ENCODE data around the gene DDX28. TPM values are rescaled to one million over a fixed set of nuclear protein-coding genes. Genes with fewer than 3 reads are reported as not detected.

Gene DDX28
- total and polyA plus RNA-seq, 2 donors from 2014 or later: 10.6 to 13.1 TPM

DNA sequence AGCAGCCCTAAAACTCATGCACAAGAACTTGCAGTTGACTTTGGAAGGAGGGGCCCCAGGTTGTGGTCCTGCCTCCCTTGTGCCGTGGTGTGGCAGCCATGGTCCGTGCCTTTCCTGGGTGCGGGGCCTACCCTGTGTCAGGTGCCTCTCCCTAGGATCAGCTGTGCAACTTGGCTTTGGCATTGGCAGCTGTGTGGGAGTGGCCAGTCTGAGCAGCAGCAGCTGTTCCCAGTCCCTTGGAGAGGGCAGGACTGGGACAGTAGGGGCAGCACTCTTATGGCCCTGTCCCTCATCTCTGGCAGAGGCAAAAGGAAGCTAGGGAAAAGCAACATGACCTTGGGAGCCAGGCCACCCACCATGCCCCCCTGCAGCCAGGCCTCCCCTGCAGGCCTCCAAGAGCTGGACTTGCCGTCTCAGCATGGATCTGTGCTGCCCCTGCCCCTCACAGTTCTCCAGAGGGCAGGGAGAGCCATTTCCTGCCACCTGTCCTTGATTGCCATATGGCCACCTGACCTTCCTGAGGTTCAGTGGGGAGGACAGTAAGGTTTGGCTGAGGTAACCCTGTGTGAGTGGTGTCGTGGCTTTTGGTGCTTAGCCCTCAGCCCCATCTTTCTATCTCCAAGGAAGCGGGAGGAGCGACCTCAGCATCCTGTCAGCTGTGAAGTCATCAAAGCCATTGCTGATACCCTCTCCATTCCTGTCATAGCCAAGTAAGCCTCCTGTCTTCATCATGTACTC lies 46.6 kb upstream of the DDX28 start:
- Histone ChIP-seq H3K4me1 (ENCODE audit: control insufficient read depth in 2 of 3, insufficient read depth in 2 of 3, low read depth in 1 of 3, low read length in 3 of 3) (peaks cover 0 to 19% (median 14%) of the 10 kb centered on the region in 3 donors), H3K36me3 (ENCODE audit: control insufficient read depth in 2 of 3, insufficient read depth in 3 of 3, low read length in 3 of 3) (peaks cover 0 to 14% (median 10%) of the 10 kb centered on the region in 3 donors), H3K4me3 (ENCODE audit: low read length in 3 of 3) (no peak overlapping the region), H3K27me3 (ENCODE audit: control insufficient read depth, insufficient read depth, low read length) (no peaks in the 10 kb centered on the region), H3K9me3 (ENCODE audit: control insufficient read depth in 2 of 3, insufficient read depth in 1 of 3, low read length in 3 of 3) (no peaks in the 10 kb centered on the region), H3K9ac (ENCODE audit: low read length in 3 of 3) (no peak overlapping the region), H3K27ac (ENCODE audit: low read depth in 2 of 2, low read length in 2 of 2) (no peak overlapping the region)
- intact Hi-C loops (cut with DNase I): no loop called here
- TF ChIP-seq CTCF (IDR thresholded peaks at IDR 0.05; ENCODE audit: borderline replicate concordance, extremely low read depth, insufficient read depth): no peak
- no peak for FAIRE-seq
- DNase-seq: peak in 4 of 5 donors; percentile 47 to 84 (median 66)

GRCh38 chr16:68068926-68069325 lies 45.9 kb upstream of the DDX28 start:
- Histone ChIP-seq H3K27ac (ENCODE audit: low read depth in 2 of 2, low read length in 2 of 2) (no peak overlapping the region), H3K9me3 (ENCODE audit: control insufficient read depth in 2 of 3, insufficient read depth in 1 of 3, low read length in 3 of 3) (no peaks in the 10 kb centered on the region), H3K9ac (ENCODE audit: low read length in 3 of 3) (no peak overlapping the region), H3K4me1 (ENCODE audit: control insufficient read depth in 2 of 3, insufficient read depth in 2 of 3, low read depth in 1 of 3, low read length in 3 of 3) (peaks cover 0 to 18% (median 10%) of the 10 kb centered on the region in 3 donors), H3K27me3 (ENCODE audit: control insufficient read depth, insufficient read depth, low read length) (no peaks in the 10 kb centered on the region), H3K36me3 (ENCODE audit: control insufficient read depth in 2 of 3, insufficient read depth in 3 of 3, low read length in 3 of 3) (peaks cover 0 to 11% (median 8%) of the 10 kb centered on the region in 3 donors), H3K4me3 (ENCODE audit: low read length in 3 of 3) (no peak overlapping the region)
- TF ChIP-seq CTCF (IDR thresholded peaks at IDR 0.05; ENCODE audit: borderline replicate concordance, extremely low read depth, insufficient read depth): no peak
- no peak for FAIRE-seq
- DNase-seq: no peak
- intact Hi-C loops (cut with DNase I): no loop called here

DNA sequence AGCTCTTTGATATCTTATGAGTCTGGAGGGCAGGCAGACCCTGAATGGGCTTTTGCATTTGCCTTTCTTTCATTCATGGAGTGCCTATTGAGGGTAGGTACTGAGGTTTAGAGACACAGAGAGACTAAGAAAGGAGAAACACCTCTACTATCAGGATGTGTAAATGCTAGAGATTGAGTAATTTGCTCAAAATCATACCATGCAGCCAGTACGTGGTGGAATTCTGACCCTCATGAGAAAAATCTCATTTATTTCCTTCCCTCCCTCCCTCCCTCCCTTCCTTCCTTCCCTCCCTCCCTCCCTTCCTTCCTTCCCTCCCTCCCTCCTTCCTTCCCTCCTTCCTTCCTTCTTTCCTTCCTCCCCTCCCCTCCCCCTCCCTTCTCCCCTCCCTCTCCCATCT lies 43.7 kb upstream of the DDX28 start:
- no peak for DNase-seq
- TF ChIP-seq CTCF (IDR thresholded peaks at IDR 0.05; ENCODE audit: borderline replicate concordance, extremely low read depth, insufficient read depth): no peak
- intact Hi-C loops (cut with DNase I): no loop called here
- Histone ChIP-seq H3K9me3 (ENCODE audit: control insufficient read depth in 2 of 3, insufficient read depth in 1 of 3, low read length in 3 of 3) (no peaks in the 10 kb centered on the region), H3K27me3 (ENCODE audit: control insufficient read depth, insufficient read depth, low read length) (no peaks in the 10 kb centered on the region), H3K4me1 (ENCODE audit: control insufficient read depth in 2 of 3, insufficient read depth in 2 of 3, low read depth in 1 of 3, low read length in 3 of 3) (peaks cover 0 to 14% (median 6%) of the 10 kb centered on the region in 3 donors), H3K36me3 (ENCODE audit: control insufficient read depth in 2 of 3, insufficient read depth in 3 of 3, low read length in 3 of 3) (peaks cover 0 to 9% (median under 1%) of the 10 kb centered on the region in 3 donors), H3K4me3 (ENCODE audit: low read length in 3 of 3) (no peak overlapping the region), H3K27ac (ENCODE audit: low read depth in 2 of 2, low read length in 2 of 2) (no peak overlapping the region), H3K9ac (ENCODE audit: low read length in 3 of 3) (no peak overlapping the region)
- no peak for FAIRE-seq

Data from kidney (tissue), 14 donors.